Fibroblast of skin of left biceps (primary cell): Measurements from ENCODE around the gene SPDYE2.
"Not testable (repeated sequence)": the region's sequence is repeated elsewhere in the genome, so short reads cannot be mapped to it uniquely, and the experiment has no call there.

Experiments used
- DNase-seq, 2 experiments: peaks; one replicate each; pipeline ENCODE4 v3.0.0-alpha.2; 2013; ENCODE audit warnings: low read depth in 2 of 2

The SPDYE2 gene

GRCh38 chr7:102604431-102605145 is 53.6 kb downstream of the SPDYE2 start:
- DNase-seq, result not testable (repeated sequence)

GRCh38 chr7:102606848-102607247 is 55.8 kb downstream of the SPDYE2 start:
- DNase-seq, result not testable (repeated sequence)

GRCh38 chr7:102609734-102610133 is 58.7 kb downstream of the SPDYE2 start:
- not testable (repeated sequence) for DNase-seq

GRCh38 chr7:102610441-102610840 is 59.4 kb downstream of the SPDYE2 start:
- DNase-seq, result not testable (repeated sequence)

- not testable (repeated sequence) for DNase-seq
Measured at GRCh38 chr7:102611013-102611674, 60.1 kb downstream of the SPDYE2 start.

GRCh38 chr7:102611675-102612325 is 60.8 kb downstream of the SPDYE2 start:
- DNase-seq, result not testable (repeated sequence)
